MM.1S (cell line): ENCODE results near the gene DSCAM.

Experiments
- DNase-seq: peaks from one replicate; pipeline ENCODE4 v3.0.0-alpha.2; 2015
- H2AFZ ChIP-seq: fragments of 300-600 bp; sonication (generic); 2 replicates; pipeline ENCODE4 v1.6.0; 2016; ENCODE audit warnings: antibody characterized with exemption, low read length
- H3F3A ChIP-seq: fragments of 300-600 bp; sonication (generic); 2 replicates; pipeline ENCODE4 v1.6.1; 2016; ENCODE audit warnings: mild to moderate bottlenecking, antibody characterized with exemption, low read length, moderate library complexity, mixed read lengths; ENCODE audit not compliant: insufficient read depth
- H3K27ac ChIP-seq: fragments of 300-600 bp; sonication (generic); 2 replicates; pipeline ENCODE4 v1.5.1; 2016; ENCODE audit warnings: mild to moderate bottlenecking, low read length
- H3K27me3 ChIP-seq: fragments of 300-600 bp; sonication (generic); replicated peaks from 2 replicates; pipeline ENCODE4 v1.6.0; 2016; ENCODE audit warnings: low read length; ENCODE audit not compliant: insufficient read depth
- H3K36me3 ChIP-seq: fragments of 300-600 bp; sonication (generic); replicated peaks from 2 replicates; pipeline ENCODE4 v1.6.1; 2016; ENCODE audit warnings: mild to moderate bottlenecking, low read length, mixed read lengths; ENCODE audit not compliant: insufficient read depth
- H3K4me1 ChIP-seq: fragments of 300-600 bp; sonication (generic); 2 replicates; pipeline ENCODE4 v1.6.1; 2016; ENCODE audit warnings: low read length, mixed read lengths
- H3K4me2 ChIP-seq: fragments of 300-600 bp; sonication (generic); 2 replicates; pipeline ENCODE4 v1.6.0; 2016; ENCODE audit warnings: low read depth, low read length
- H3K4me3 ChIP-seq: fragments of 300-600 bp; sonication (generic); 2 replicates; pipeline ENCODE4 v1.5.1; 2016; ENCODE audit warnings: low read length, mixed read lengths
- H3K79me2 ChIP-seq: fragments of 300-600 bp; sonication (generic); 2 replicates; pipeline ENCODE4 v1.6.1; 2016; ENCODE audit warnings: mixed run types, low read length, mixed read lengths
- H3K9ac ChIP-seq: fragments of 300-600 bp; sonication (generic); 2 replicates; pipeline ENCODE4 v1.6.1; 2016; ENCODE audit warnings: low read length, mixed read lengths
- H3K9me2 ChIP-seq: fragments of 300-600 bp; sonication (generic); replicated peaks from 2 replicates; pipeline ENCODE4 v1.6.1; 2016; ENCODE audit warnings: mild to moderate bottlenecking, low read length, mixed read lengths; ENCODE audit not compliant: insufficient read depth
- H3K9me3 ChIP-seq: fragments of 300-600 bp; sonication (generic); replicated peaks from 2 replicates; pipeline ENCODE4 v1.6.1; 2016; ENCODE audit warnings: mild to moderate bottlenecking, low read length, mixed read lengths; ENCODE audit not compliant: insufficient read depth
- H4K20me1 ChIP-seq: fragments of 300-600 bp; sonication (generic); 2 replicates; pipeline ENCODE4 v1.6.1; 2016; ENCODE audit warnings: mild to moderate bottlenecking, low read length, moderate library complexity, mixed read lengths; ENCODE audit not compliant: insufficient read depth
- EZH2 ChIP-seq: fragments of 300-600 bp; sonication (generic); optimal IDR thresholded peaks from 2 replicates; pipeline ENCODE3; 2017; ENCODE audit warnings: low read depth, mild to moderate bottlenecking, antibody characterized with exemption, low read length, mixed read lengths
- EZH2phosphoT487 ChIP-seq: fragments of 300-600 bp; sonication (generic); IDR thresholded peaks from 2 replicates; pipeline ENCODE4 v1.6.1; 2018; ENCODE audit warnings: antibody characterized with exemption, low read length
- TF ChIP-seq, protein P1 (sequence below): fragments of 300-600 bp; sonication (generic); IDR thresholded peaks from 2 replicates; pipeline ENCODE4 v1.5.1; 2016; ENCODE audit warnings: antibody characterized with exemption, low read length, mixed read lengths

Gene DSCAM

DNA sequence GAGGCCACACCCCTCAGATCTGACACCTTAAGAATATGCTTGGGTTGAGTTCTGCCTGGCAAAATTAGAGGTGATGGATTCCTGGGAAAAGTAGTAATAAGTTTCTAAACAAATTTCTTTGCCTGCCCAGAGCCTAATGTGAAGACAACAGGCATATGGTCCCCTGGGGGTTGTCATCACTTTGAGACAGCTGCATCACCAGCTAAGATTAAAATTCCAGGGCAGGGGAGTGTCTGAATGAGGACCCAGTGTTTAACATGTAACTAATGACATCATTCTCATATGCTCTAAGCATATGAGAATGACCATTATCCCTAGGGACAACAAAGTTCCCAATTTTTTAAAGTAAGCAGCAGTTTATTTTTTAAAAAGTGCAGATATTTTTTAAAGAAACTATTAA is 547.5 kb downstream of the DSCAM start:
- no peaks in the 10 kb centered on the region for H4K20me1 ChIP-seq
- no peaks in the 10 kb centered on the region for H3K4me1 ChIP-seq
- TF ChIP-seq, protein P1, sequence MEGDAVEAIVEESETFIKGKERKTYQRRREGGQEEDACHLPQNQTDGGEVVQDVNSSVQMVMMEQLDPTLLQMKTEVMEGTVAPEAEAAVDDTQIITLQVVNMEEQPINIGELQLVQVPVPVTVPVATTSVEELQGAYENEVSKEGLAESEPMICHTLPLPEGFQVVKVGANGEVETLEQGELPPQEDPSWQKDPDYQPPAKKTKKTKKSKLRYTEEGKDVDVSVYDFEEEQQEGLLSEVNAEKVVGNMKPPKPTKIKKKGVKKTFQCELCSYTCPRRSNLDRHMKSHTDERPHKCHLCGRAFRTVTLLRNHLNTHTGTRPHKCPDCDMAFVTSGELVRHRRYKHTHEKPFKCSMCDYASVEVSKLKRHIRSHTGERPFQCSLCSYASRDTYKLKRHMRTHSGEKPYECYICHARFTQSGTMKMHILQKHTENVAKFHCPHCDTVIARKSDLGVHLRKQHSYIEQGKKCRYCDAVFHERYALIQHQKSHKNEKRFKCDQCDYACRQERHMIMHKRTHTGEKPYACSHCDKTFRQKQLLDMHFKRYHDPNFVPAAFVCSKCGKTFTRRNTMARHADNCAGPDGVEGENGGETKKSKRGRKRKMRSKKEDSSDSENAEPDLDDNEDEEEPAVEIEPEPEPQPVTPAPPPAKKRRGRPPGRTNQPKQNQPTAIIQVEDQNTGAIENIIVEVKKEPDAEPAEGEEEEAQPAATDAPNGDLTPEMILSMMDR, result no peak
- TF ChIP-seq EZH2phosphoT487 (no peak), EZH2 (no peak)
- DNase-seq, result no peak
- H3K9ac ChIP-seq, result no peak overlapping the region
- no peaks in the 10 kb centered on the region for H3F3A ChIP-seq
- H3K27me3 ChIP-seq, result no peaks in the 10 kb centered on the region
- H3K27ac ChIP-seq, result no peak overlapping the region
- no peaks in the 10 kb centered on the region for H3K9me3 ChIP-seq
- H3K79me2 ChIP-seq, result no peaks in the 10 kb centered on the region
- no peak overlapping the region for H3K4me2 ChIP-seq
- no peaks in the 10 kb centered on the region for H3K9me2 ChIP-seq
- no peak overlapping the region for H2AFZ ChIP-seq
- no peak overlapping the region for H3K4me3 ChIP-seq
- no peaks in the 10 kb centered on the region for H3K36me3 ChIP-seq

DNA sequence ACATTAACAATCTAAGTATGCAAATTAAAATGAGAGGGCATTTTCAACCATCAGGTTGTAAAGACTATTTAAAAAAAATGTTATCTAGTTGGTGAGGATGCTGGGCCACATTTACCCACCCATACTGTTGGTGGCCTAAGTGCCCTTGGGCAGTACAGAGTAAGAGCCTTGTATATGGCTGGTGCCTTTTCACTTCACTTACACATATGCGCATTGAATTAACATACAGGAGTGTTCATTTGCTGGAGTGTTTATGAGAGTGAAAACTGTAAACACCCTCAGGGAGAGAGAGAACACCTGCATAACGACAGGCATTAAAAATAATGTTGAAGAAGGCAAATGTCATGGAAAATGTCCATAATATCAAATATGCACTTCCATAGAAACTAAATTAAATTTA is 552.6 kb downstream of the DSCAM start:
- no peaks in the 10 kb centered on the region for H3K79me2 ChIP-seq
- H4K20me1 ChIP-seq, result no peaks in the 10 kb centered on the region
- no peaks in the 10 kb centered on the region for H3F3A ChIP-seq
- no peak overlapping the region for H3K4me2 ChIP-seq
- no peak overlapping the region for H3K9ac ChIP-seq
- H3K36me3 ChIP-seq, result no peaks in the 10 kb centered on the region
- H3K27me3 ChIP-seq, result no peaks in the 10 kb centered on the region
- no peaks in the 10 kb centered on the region for H3K9me2 ChIP-seq
- no peak overlapping the region for H3K4me3 ChIP-seq
- no peak for TF ChIP-seq EZH2phosphoT487
- TF ChIP-seq, protein P1, result no peak
- TF ChIP-seq EZH2, result no peak
- no peaks in the 10 kb centered on the region for H3K9me3 ChIP-seq
- DNase-seq, result no peak
- no peaks in the 10 kb centered on the region for H3K4me1 ChIP-seq
- no peak overlapping the region for H2AFZ ChIP-seq
- no peak overlapping the region for H3K27ac ChIP-seq

DNA sequence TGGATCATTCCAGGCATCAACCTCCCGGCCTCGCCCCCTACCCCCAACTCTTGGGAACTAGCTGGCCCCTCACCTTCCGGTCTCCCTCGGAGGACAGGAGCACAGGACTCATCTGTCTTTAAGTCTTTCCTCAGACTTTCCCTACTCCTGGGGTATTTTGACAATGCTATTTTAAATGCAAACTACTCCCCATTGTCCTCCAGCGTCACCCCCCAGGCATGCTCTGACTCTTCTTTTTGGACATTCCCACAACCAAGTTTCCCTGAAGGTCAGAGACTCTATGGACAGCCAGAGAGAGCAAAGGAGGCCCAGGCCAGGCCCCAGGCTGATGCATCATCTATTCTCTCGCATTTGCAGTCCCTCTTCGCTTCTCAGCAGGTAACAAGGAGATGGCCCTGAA is 555.4 kb downstream of the DSCAM start:
- Histone ChIP-seq H3K27me3 (no peaks in the 10 kb centered on the region), H4K20me1 (no peaks in the 10 kb centered on the region), H3K4me2 (no peak overlapping the region), H3K4me3 (no peak overlapping the region), H3K36me3 (no peaks in the 10 kb centered on the region), H2AFZ (no peak overlapping the region), H3K9me2 (no peaks in the 10 kb centered on the region), H3K79me2 (no peaks in the 10 kb centered on the region), H3F3A (no peaks in the 10 kb centered on the region), H3K27ac (no peak overlapping the region), H3K9me3 (no peaks in the 10 kb centered on the region), H3K9ac (no peak overlapping the region), H3K4me1 (no peaks in the 10 kb centered on the region)
- no peak for TF ChIP-seq EZH2phosphoT487
- TF ChIP-seq, protein P1, result no peak
- no peak for TF ChIP-seq EZH2
- no peak for DNase-seq

DNA sequence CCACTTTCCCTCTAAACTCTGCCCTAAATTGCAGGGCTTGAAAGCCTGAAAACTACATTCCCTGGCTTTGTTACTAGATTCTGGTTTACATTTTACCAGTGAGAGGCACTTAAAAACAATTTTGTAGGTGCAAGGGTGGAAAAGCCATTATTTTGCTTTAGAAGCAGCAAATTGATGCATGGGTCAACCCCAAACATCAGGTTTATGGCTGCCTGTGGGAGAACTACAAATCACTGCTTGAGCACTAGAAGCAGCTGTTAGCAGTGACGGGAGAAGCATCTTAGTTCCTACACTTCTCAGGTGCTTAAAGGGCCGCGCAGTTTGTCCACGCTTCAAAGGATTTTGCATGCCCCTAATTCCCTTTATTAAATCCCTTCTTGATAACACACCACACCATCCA is 562.5 kb downstream of the DSCAM start:
- H3K79me2 ChIP-seq, result no peaks in the 10 kb centered on the region
- no peaks in the 10 kb centered on the region for H3K9me3 ChIP-seq
- no peak overlapping the region for H3K4me3 ChIP-seq
- H3K4me2 ChIP-seq, result no peak overlapping the region
- no peaks in the 10 kb centered on the region for H4K20me1 ChIP-seq
- TF ChIP-seq EZH2phosphoT487, result no peak
- no peak for TF ChIP-seq EZH2
- TF ChIP-seq, protein P1, result no peak
- DNase-seq, result no peak
- no peak overlapping the region for H3K9ac ChIP-seq
- no peaks in the 10 kb centered on the region for H3K27me3 ChIP-seq
- no peaks in the 10 kb centered on the region for H3K4me1 ChIP-seq
- H3K27ac ChIP-seq, result no peak overlapping the region
- H3K36me3 ChIP-seq, result no peaks in the 10 kb centered on the region
- no peaks in the 10 kb centered on the region for H3K9me2 ChIP-seq
- H3F3A ChIP-seq, result no peaks in the 10 kb centered on the region
- no peak overlapping the region for H2AFZ ChIP-seq
